HG02840 (cell line): Measurements from ENCODE around the gene DISP2.

ENCODE experiments used
- ATAC-seq: cut with Tn5 transposase; IDR thresholded peaks from one replicate; pipeline ENCODE4 v1.9.1; 2021; ENCODE audit warnings: mild to moderate bottlenecking, moderate library complexity, moderate number of reproducible peaks; ENCODE audit not compliant: unreplicated experiment, low FRiP score

The DISP2 gene

GRCh38 chr15:40328176-40328575, 29.8 kb upstream of the DISP2 start:
- no peak for ATAC-seq

- ATAC-seq: no peak
Observed at GRCh38 chr15:40328751-40329150, 29.3 kb upstream of the DISP2 start.

GRCh38 chr15:40329804-40330203, 28.2 kb upstream of the DISP2 start:
- ATAC-seq: no peak

- ATAC-seq: no peak
Observed at GRCh38 chr15:40330368-40330836, 27.6 kb upstream of the DISP2 start.

- ATAC-seq: no peak
Observed at GRCh38 chr15:40331026-40331425, 27.0 kb upstream of the DISP2 start.

- ATAC-seq: no peak
Observed at GRCh38 chr15:40331637-40332036, 26.4 kb upstream of the DISP2 start.

- ATAC-seq: no peak
Observed at GRCh38 chr15:40332113-40332781, 25.8 kb upstream of the DISP2 start.

- ATAC-seq: no peak
Observed at GRCh38 chr15:40333922-40334492, 24.0 kb upstream of the DISP2 start.

- ATAC-seq: no peak
Observed at GRCh38 chr15:40334541-40334940, 23.5 kb upstream of the DISP2 start.

- ATAC-seq: no peak
Observed at GRCh38 chr15:40334941-40335795, 22.9 kb upstream of the DISP2 start.

GRCh38 chr15:40335938-40336743, 21.9 kb upstream of the DISP2 start:
- no peak for ATAC-seq

GRCh38 chr15:40336744-40337122, 21.3 kb upstream of the DISP2 start:
- no peak for ATAC-seq

- no peak for ATAC-seq
Observed at GRCh38 chr15:40337597-40337996, 20.4 kb upstream of the DISP2 start.

- no peak for ATAC-seq
Observed at GRCh38 chr15:40338041-40338657, 19.9 kb upstream of the DISP2 start.

- ATAC-seq: no peak
Observed at GRCh38 chr15:40338921-40339620, 18.9 kb upstream of the DISP2 start.

GRCh38 chr15:40339621-40339945, 18.4 kb upstream of the DISP2 start:
- ATAC-seq: no peak

GRCh38 chr15:40340038-40340739, 17.8 kb upstream of the DISP2 start:
- ATAC-seq: no peak

- ATAC-seq: no peak
Observed at GRCh38 chr15:40340740-40341400, 17.1 kb upstream of the DISP2 start, which contains the start of gene CCDC9B. CCDC9B (minus strand) TSS chr15:40340939; CDS start chr15:40340819, 120 bp downstream.
